ENCODE results near the gene SPTBN2.

DNA sequence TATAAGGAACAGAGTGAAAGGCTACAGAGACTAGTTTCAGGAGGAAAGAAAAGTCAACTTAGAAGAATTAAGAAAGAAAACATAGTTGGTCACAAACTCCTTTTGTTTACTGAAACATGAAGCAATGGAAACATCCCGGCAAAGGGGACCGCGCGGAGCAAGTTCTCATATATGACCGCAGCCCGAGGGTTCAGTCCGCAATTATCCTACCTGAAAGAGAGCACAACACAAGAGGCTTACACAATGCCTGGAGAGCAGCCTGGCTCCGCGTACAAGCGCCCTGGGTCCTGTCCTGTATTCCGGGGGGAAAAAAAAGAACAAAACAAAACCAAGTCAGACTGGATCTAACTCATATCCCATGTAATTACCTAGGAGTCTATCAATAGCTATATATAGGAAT lies 63.6 kb downstream of the SPTBN2 start:
- TF ChIP-seq POLR2A (IDR thresholded peaks at IDR 0.05; ENCODE audit: low read length) (no peak), GATA1 (IDR thresholded peaks at IDR 0.05; ENCODE audit: low read depth, low read length) (no peak)
